ENCODE measurements around the gene MFN2.
A peak's percentile ranks its signal among the peaks of the same experiment; 100 is the strongest.
"Not testable (repeated sequence)": the region's sequence is repeated elsewhere in the genome, so short reads cannot be mapped to it uniquely, and the experiment has no call there.

MFN2 gene

GRCh38 chr1:12026586-12026985 lies 46.3 kb downstream of the MFN2 start:
- DNase-seq (ENCODE audit: low read depth): no peak

DNA sequence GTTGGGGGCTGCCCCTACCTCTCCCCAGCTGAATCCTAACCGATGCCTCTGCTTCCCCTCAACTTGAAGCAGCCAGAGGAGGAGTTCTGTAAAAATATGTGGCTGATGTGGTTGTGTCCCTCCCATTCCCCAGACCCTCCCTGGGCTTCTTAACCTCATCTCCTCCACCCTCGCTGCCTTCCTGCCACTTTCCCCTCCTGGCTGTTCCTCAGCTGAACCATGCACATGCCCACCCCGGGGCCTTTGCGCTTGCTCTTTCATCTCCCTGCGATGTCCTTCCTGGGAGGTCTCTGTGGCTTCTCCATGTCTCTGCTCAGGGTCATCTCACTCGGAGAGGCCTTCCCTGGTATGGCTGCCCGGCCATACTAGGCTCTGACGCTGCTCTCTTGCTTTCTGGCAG lies 48.0 kb downstream of the MFN2 start:
- no peak for DNase-seq (ENCODE audit: low read depth)

DNA sequence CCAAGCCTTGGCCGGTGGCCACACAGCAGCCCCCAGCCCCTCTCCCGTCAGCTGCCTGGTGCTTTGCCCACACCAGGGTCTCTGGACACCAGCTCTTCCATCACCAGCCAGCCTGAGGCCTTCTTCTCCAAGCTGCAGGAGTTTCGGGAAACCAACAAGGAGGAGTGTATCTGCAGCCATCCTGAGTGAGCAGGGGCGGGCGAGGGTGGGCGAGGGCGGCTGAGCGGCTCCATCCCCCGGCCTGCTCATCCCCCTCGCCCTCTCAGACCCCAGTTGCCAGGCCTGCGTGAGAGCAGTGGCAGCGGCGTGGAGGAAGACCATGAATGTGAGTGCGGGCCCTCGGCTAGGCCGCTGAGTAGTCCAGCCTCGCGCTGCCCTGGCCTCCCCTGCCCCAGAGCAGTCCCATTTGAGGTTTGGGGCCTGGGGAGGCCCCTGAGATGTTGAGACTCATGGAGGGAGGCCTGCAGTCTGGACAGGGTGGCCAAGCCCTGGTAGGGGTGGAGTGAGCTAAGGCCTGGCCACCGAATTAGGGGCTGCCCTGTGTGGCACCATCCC lies 48.8 kb downstream of the MFN2 start:
- no peak for DNase-seq (ENCODE audit: low read depth)

DNA sequence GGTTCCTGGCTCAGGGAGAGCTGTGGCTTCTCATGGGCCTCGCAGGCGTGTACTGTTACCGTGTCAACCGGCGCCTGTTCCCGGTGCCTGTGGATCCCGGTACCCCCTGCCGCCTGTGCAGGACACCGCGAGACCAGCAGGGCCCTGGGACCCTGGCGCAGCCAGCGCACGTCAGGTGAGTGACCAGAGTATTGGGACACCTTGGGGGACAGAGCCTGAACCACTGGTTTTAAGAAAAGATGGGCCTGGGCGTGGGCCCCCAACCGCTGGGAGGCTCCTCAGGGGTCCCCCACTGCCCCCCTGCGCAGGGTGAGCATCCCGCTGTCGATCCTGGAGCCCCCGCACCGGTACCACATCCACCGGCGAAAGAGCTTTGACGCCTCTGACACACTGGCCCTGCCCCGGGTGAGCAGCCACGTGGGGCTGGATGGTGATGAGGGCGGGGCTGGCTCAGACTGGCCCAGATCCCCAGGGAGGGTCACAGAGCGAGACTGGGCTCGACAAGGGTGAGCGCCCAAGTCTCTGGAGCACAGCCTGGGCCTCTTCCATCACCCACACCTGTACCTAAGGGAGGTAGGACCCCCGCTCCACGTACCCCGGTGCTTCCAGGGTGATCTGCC lies 49.6 kb downstream of the MFN2 start:
- DNase-seq (ENCODE audit: low read depth): no peak

DNA sequence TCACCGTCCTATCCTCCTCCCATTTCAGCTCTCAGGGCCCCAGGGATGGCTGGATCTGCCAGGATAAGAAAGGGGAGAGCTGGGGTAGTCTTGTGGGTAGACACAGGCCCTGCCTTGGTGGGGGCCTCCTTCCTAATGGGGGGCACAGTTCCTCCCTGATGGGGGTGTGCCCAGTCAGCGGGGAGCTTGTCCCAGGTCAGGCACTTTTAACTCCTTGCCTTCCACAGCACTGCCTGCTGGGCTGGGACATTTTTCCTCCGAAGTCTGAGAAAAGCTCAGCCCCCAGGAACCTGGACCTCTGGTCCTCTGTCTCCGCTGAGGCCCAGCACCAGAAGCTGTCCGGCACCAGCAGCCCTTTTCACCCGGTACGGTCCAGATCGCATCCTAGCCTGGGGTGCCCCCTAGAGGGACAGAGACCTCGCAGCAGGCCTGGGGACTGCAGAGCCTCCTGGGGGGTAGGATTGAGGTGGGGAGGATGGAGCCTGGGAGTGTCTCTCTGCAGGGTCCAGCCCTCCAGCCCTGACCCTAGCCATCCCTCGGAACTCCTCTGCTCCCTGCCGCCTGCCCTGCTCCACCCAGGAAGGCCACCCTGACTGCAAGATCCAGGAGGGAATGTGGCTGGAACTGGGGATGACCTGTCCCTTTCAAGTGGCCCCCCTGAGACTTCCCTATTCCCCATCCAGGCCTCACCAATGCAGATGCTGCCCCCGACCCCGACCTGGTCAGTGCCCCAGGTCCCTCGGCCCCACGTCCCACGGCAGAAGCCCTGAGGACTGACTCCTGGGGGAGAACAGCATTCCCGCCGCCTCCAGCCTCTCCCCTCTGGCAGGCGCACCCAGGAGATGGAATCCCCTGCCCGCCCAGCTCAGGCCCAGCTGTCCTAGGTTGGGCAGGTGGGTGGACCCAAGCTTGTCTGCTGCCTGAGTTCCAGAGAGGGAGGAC lies 51.1 kb downstream of the MFN2 start:
- DNase-seq (ENCODE audit: low read depth): peak; percentile 16

- DNase-seq (ENCODE audit: low read depth): no peak
These were observed 51.9 kb downstream of the MFN2 start for GRCh38 chr1:12032161-12032621.

GRCh38 chr1:12033441-12033840 lies 53.2 kb downstream of the MFN2 start:
- DNase-seq (ENCODE audit: low read depth): not testable (repeated sequence)

GRCh38 chr1:12034381-12034801 lies 54.1 kb downstream of the MFN2 start:
- DNase-seq (ENCODE audit: low read depth): no peak

DNA sequence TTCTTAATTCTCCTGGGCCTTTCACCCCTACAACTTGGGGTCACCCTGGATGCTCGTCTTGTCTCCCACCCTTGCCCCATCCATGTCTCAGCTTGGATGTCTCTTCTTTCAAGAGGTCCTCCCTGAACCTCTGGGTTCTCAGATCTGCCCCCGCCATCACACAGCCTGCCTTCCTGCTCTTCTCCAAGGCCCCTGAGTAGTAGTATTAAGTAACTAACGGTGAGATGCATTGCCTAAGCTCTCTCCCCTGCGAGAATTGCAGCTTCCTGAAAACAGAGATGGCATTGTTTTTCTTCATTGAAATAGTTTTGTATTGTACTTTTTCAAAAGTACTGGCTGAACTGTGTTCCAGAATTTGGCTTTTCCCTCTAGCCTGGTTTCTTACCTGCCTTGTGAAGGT lies 55.1 kb downstream of the MFN2 start:
- no peak for DNase-seq (ENCODE audit: low read depth)

GRCh38 chr1:12037486-12038355 lies 57.5 kb downstream of the MFN2 start:
- no peak for DNase-seq (ENCODE audit: low read depth)

DNA sequence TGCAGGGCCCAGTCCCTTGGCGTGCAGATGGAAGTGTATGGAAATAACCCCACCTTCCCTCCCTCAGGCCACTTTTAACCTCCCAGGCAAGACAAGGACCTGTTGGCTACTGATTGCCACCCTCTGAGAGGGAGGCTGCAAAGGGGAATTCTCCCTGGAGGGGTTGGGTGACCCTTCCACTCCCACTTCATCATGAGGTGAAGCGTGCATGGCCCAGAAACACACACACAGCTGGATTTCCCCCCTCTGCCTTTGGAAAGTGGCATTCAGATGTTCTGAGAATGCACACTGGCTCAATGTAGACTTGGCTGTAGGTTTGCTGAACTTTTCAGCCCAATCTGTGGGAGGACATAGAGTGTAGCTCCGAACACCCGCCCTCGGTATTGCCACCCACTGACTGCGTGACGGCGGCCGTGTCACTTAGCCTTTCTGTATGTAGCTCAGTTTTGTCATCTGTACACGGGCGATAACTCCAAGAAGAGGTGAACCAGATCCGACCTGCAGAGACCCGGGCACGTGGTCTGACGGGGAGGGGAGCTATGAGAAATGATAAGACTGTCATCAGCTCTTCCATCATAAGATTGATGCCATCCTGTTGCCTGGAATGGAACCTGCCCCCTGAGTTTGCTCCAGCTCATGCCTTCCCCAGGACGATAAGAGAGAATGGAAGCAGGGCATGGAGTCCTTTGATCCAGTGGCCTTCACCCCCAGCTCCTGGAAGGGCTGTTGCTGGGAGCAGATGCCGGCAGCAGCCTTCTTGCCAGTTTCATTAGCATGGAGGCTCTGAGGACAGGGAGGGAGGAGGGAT lies 58.3 kb downstream of the MFN2 start:
- DNase-seq (ENCODE audit: low read depth): no peak

- DNase-seq (ENCODE audit: low read depth): no peak
These were observed 58.9 kb downstream of the MFN2 start for GRCh38 chr1:12039164-12039525.

DNA sequence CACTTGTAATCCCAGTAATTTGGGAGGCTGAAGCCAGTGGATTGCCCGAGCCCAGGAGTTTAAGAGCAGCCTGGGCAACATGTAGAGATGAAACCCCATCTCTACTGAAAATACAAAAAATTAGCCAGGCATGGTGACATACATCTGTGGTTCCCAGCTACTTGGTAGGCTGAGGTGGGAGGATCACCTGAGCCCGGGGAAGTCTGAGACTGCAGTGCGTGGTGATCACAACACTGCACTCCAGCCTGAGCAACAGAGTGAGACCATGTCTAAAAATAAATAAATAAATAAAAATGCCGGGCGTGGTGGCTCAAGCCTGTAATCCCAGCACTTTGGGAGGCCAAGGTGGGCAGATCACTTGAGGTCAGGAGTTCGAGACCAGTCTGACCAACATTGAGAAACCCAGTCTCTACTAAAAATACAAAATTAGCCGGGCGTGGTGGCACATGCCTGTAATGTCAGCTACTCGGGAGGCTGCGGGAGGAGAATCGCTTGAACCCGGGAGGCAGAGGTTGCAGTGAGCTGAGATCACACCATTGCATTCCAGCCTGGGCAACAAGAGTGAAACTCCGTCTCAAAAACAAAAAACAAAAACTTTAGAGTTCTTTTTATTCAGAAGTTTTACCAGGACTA lies 59.7 kb downstream of the MFN2 start:
- not testable (repeated sequence) for DNase-seq (ENCODE audit: low read depth)

DNA sequence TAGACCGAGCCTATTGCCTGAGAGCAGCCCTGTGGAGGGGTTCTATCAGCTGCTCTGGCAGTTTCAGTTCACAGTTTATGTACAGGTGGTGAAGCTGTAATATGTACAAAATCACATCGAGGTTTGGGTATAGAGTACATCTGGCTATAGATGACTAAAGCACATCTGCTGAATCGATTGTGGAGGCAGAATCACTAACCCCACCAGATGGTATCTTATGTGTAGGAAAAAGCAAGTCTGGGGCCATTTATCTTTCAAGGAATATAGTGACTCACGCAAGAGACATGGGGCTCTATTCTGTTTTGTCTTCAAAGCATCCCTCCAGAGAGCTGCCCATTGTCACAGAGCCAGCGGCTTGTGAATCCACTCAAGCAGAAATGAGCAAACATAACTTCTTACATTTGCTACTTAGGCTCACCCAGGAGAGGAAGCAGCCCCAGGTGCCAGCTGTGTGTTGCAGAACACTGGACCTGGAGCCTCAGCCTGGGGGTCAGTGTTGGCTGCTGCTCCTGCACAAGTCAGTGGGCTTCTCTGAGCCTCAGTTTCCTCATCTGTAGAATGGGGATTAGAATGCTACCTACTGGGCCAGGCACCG lies 60.3 kb downstream of the MFN2 start:
- DNase-seq (ENCODE audit: low read depth): no peak

DNA sequence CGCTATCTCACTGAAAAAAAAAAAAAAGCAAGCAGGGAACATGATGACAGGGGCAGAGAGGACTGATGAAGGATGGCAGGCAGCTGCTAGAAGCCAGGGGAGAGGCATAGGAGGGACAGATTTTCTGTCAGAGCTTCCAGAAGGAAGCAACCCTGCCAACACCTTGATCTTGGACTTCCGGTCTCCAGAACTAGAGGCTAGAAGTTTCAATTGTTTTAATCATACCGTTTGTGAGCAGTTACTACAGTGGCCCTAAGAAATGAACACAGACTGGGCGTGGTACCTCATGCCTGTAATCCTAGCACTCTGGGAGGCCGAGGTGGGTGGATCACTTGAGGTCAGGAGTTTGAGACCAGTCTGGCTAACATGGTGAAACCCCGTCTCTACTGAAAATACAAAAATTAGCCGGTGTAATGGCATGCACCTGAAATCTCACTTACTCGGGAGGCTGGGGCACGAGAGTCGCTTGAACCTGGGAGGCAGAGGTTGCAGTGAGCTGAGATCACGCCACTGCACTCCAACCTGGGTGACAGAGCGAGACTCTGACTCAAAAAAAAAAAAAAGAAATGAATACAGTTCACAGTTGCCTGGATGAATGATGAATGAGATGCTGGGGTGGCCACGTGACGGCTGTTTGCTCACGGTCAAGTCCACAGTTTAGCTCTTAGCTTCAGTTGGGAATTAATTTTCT lies 64.1 kb downstream of the MFN2 start:
- not testable (repeated sequence) for DNase-seq (ENCODE audit: low read depth)

- no peak for DNase-seq (ENCODE audit: low read depth)
These were observed 66.5 kb downstream of the MFN2 start for GRCh38 chr1:12046749-12047119.

DNA sequence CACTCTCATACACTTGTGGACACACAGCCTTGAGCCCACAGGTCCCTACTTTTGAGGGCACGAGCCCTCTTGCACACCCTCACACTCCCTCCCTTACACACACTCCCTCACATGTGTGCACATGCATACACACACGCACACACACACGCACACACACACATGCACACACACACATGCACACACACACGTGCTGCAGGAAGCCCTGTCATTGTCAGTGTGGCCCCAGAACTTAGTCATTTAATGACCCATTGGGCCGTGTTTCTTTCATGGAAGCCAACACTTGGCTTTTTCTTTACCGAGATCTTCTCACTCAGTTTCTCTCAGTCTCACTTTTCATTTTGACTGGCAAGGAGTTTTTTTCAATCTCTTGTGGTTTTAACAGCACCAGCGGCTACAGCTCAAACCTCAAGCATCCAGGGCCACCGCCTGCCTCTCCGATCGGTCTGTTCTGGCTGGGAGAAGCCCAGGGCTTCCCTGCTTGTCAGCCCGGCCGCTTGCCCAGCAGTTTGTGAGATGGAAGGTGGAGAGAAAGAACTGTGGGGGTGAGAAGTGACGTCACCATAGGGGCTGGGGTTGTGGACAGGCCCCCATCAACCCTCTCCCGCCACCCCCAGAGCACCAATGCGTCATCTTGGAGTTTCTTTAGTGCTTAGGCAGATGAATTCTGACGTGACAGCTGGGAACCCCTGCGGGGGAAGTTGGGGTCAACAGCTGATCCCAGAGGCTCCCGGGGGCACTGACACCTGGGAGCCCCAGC lies 67.1 kb downstream of the MFN2 start:
- peak; percentile 39 for DNase-seq (ENCODE audit: low read depth)

GRCh38 chr1:12048372-12048771 lies 68.1 kb downstream of the MFN2 start:
- DNase-seq (ENCODE audit: low read depth): no peak

GRCh38 chr1:12049616-12050015 lies 69.4 kb downstream of the MFN2 start:
- DNase-seq (ENCODE audit: low read depth): no peak

Measured in stimulated activated CD8-positive, alpha-beta memory T cell treated with anti-CD3 and anti-CD28 coated beads, Interleukin-15, amount 100 ng/mL, for 24 hours (primary cell).